Psoas muscle (tissue), 8 donors: ENCODE data around the gene MFNG. TPM values are rescaled to one million over a fixed set of nuclear protein-coding genes. Genes with fewer than 3 reads are reported as not detected.

ENCODE experiments used
- ATAC-seq, 4 donors: fragments of 200-7000 bp; cut with Tn5 transposase; one replicate each; pipeline ENCODE4 v1.9.1; 2020; ENCODE audit warnings: moderate library complexity in 3 of 4, mild to moderate bottlenecking in 2 of 4
- DNase-seq, 2 donors: peaks; one replicate each; pipeline ENCODE4 v3.0.0-alpha.2; 2020
- H3K27ac ChIP-seq: fragments of 200-600 bp; one replicate; pipeline ENCODE4 v1.8.0; 2022
- H3K27me3 ChIP-seq, 3 donors: fragments of 200-600 bp in 1 of 3; one replicate each; pipeline versions ENCODE4 v1.6.1 to v1.8.0; 2013 to 2022; ENCODE audit warnings: low read length in 2 of 3, mild to moderate bottlenecking in 2 of 3, moderate library complexity in 1 of 3; ENCODE audit not compliant: insufficient read depth in 3 of 3
- H3K36me3 ChIP-seq, 2 donors: fragments of 200-600 bp in 1 of 2; one replicate each; pipeline versions ENCODE4 v1.6.1 to v1.8.0; 2013 to 2022; ENCODE audit warnings: low read depth in 1 of 2, mild to moderate bottlenecking in 1 of 2, moderate library complexity in 1 of 2; ENCODE audit not compliant: insufficient read depth in 1 of 2
- H3K4me1 ChIP-seq: fragments of 200-600 bp; one replicate; pipeline ENCODE4 v1.8.0; 2022
- H3K4me3 ChIP-seq: fragments of 200-600 bp; one replicate; pipeline ENCODE4 v1.8.0; 2022; ENCODE audit warnings: mild to moderate bottlenecking
- H3K9me3 ChIP-seq: fragments of 200-600 bp; one replicate; pipeline ENCODE4 v1.8.0; 2022
- WGBS, 3 donors: extraction: QIAGEN DNeasy Blood & Tissue Kit; methylation state at CpG; one replicate each; pipeline versions ENCODE4 v1.1.6 to v1.1.7; 2013; 5-methylcytosine and 5-hydroxymethylcytosine counted together
- intact Hi-C, 2 donors: fragments of 100-400 bp; cut with DNase I; formaldehyde crosslinking; loops; one replicate each; pipeline versions ENCODE4 v1.11.0 to v1.14.2; 2022
- polyA plus RNA-seq, 3 donors: library from polyadenylated mRNA; stranded (reverse); fragments of 200-250 nt; gene quantifications; one replicate each; pipeline ENCODE4 v1.2.3, GENCODE V29; 2013
- total RNA-seq, 4 donors: library from RNA; stranded (reverse); fragmentation: NEBNext Ultra II Directional in 2 of 4; extraction: Animal tissue kit (Norgen Biotek cat#: 25700) in 2 of 4; gene quantifications; one replicate each; pipeline versions ENCODE4 v1.2.1 to v1.2.4, GENCODE V29; 2021 to 2023
- TF ChIP-seq, protein P1 (sequence below): fragments of 200-600 bp; IDR thresholded peaks from one replicate; pipeline ENCODE4 v1.8.0; 2022; ENCODE audit warnings: antibody characterized with exemption
- donor health status: healthy with polysubstance abuse.
- donor health status: DM: no; HTN: no; CAD: no; lungs with moderate emphysema.
- donor health status: Bipolar disorder and iron deficiency.
- donor health status: healthy.
- donor health status: DM: yes; HTN: yes; CAD: no.
- donor health status: DM: no; HTN: no; CAD: no.
- donor health status: DM: no; HTN: no; CAD: no.
- donor health status: DM: yes; HTN: yes; CAD: no.

The MFNG gene
- total and polyA plus RNA-seq, 7 donors = 4.3 to 9.6 (median 8.0) TPM

DNA sequence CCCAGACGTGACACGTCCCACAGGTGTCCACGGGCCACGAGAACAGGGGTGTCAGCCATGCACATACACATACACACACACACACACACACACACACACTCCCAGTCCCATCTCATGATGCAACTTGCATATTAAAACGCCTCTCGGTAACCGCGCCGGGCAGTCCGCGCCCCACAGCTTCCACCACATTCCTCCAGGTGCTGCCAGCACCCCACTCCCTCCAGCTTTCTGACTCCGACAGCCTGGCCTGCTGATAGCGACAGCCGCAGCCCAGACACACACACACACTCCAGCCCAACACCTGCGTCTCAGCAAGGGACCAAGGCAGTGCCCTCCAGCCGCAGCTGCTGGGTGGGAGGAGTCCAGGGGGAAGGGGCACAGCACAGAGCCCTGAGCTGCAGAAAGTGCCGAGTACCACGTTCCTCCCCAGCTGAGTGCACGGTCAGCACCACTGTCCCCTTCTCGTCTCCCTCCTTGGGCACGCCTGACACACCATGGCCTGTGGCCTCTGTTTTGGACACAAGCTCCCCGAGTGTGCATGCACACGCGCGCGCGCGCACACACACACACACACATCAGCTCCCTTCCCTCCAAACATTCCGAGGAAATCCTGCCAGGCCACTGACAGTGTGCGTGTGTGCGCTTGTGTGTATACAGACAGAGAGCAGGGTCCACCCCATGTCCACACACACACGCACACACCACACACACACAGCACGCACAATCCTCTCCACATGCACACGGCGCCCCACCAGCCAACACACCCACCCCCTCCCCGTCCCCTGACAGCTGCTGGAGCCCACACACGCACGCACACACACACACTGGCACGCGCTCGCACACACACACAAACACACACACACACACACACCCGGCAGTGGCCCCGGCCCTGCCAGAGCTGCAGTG, 60.1 kb downstream of the MFNG start:
- H3K9me3 ChIP-seq = no peaks in the 10 kb centered on the region
- intact Hi-C loops = loop anchor here in 1 of 2 donors (10.0 kb wide), 1 partner anchor 111 kb away; no protein-coding TSS in a partner anchor
- no peak overlapping the region for H3K27ac ChIP-seq
- DNase-seq (no peak), ATAC-seq (no peak)
- no peaks in the 10 kb centered on the region for H3K4me1 ChIP-seq
- no peak overlapping the region for H3K4me3 ChIP-seq
- WGBS, 3 donors = 8 to 12% (median 10%) methylated on average over 40 to 43 of the region's 43 CpGs
- TF ChIP-seq, protein P1, sequence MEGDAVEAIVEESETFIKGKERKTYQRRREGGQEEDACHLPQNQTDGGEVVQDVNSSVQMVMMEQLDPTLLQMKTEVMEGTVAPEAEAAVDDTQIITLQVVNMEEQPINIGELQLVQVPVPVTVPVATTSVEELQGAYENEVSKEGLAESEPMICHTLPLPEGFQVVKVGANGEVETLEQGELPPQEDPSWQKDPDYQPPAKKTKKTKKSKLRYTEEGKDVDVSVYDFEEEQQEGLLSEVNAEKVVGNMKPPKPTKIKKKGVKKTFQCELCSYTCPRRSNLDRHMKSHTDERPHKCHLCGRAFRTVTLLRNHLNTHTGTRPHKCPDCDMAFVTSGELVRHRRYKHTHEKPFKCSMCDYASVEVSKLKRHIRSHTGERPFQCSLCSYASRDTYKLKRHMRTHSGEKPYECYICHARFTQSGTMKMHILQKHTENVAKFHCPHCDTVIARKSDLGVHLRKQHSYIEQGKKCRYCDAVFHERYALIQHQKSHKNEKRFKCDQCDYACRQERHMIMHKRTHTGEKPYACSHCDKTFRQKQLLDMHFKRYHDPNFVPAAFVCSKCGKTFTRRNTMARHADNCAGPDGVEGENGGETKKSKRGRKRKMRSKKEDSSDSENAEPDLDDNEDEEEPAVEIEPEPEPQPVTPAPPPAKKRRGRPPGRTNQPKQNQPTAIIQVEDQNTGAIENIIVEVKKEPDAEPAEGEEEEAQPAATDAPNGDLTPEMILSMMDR = no peak
- no peaks in the 10 kb centered on the region for H3K36me3 ChIP-seq
- H3K27me3 ChIP-seq = peaks cover 0 to 96% (median 32%) of the 10 kb centered on the region in 3 donors

DNA sequence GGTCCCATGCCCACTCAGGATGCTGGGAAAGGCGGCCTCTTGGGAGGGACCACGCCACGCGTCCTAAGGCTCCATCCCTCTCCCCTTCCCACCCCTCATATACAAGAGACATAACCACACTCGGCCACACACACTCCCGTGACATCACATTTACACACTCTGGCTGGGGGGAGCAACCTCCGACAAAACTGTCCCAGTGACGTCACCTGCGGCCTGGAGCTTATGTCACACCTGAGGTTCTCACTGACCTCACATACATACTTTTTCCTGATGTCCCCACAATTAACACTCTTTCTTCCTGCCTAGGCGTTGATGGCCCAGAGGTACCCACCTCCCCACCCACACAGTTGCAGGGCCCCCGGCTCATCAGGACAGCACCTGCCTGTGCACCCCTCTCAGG, 60.8 kb downstream of the MFNG start:
- no peaks in the 10 kb centered on the region for H3K36me3 ChIP-seq
- H3K27ac ChIP-seq = no peak overlapping the region
- DNase-seq (no peak), ATAC-seq (no peak)
- TF ChIP-seq, protein P1 = no peak
- peaks cover 0 to 96% (median 32%) of the 10 kb centered on the region in 3 donors for H3K27me3 ChIP-seq
- H3K4me1 ChIP-seq = no peaks in the 10 kb centered on the region
- H3K9me3 ChIP-seq = no peaks in the 10 kb centered on the region
- intact Hi-C loops = loop anchor here in 1 of 2 donors (10.0 kb wide), 1 partner anchor 111 kb away; no protein-coding TSS in a partner anchor
- 71 to 79% (median 77%) methylated on average over 10 to 11 of the region's 11 CpGs for WGBS, 3 donors
- H3K4me3 ChIP-seq = no peak overlapping the region

DNA sequence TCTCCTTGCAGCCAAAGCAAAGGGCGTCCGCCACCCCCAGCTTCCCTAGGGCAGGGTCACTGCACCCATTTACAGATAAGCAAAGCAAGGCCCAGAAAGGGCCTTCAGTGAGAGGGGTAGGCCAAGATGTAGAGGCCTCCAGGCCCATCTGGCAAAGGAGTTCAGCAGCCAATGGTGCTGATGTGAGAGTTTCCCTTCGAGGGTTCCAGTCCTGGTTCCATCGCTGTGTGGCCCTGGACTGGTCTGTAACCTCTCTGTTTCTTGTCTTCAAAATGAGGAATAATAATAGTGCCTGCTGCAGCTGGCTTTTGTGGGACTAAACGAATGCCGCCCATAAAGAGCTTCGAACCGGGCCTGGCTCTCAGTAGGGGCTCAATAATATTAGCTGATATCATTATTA, 62.9 kb downstream of the MFNG start:
- ATAC-seq = no peak
- no peak for DNase-seq
- peaks cover 0 to 96% (median 27%) of the 10 kb centered on the region in 3 donors for H3K27me3 ChIP-seq
- H3K36me3 ChIP-seq = no peaks in the 10 kb centered on the region
- H3K4me3 ChIP-seq = no peak overlapping the region
- H3K4me1 ChIP-seq = no peaks in the 10 kb centered on the region
- no peaks in the 10 kb centered on the region for H3K9me3 ChIP-seq
- intact Hi-C loops = loop anchor here in 1 of 2 donors (10.0 kb wide), 1 partner anchor 108 kb away; no protein-coding TSS in a partner anchor
- 87 to 94% (median 93%) methylated on average over 8 of the region's 8 CpGs for WGBS, 3 donors
- TF ChIP-seq, protein P1 = no peak
- no peak overlapping the region for H3K27ac ChIP-seq

DNA sequence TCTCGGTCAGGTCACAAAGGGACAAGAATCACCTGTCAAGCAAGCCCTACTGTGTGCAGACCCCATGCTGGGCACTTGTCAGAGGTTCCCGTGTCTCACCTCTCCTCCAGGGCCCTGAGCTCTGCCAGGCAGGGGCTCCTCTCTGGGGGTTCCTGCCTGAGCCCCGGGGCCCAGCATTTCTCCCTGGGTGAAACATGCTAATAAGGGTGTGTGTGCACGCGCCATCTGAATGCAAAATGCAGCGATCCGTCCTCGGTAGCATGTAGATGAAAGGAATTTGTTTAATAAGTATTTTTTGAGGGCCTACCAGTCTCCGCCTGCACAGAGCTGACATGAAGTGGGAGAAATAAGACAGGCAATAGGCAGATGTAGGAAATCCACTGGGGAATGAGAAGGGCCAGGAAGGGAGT, 64.7 kb downstream of the MFNG start:
- H3K4me1 ChIP-seq = no peaks in the 10 kb centered on the region
- no peaks in the 10 kb centered on the region for H3K9me3 ChIP-seq
- WGBS, 3 donors = 63 to 73% (median 71%) methylated on average over 9 of the region's 9 CpGs
- no peak overlapping the region for H3K4me3 ChIP-seq
- ATAC-seq (no peak), DNase-seq (no peak)
- H3K36me3 ChIP-seq = no peaks in the 10 kb centered on the region
- no peak overlapping the region for H3K27ac ChIP-seq
- TF ChIP-seq, protein P1 = no peak
- H3K27me3 ChIP-seq = peaks cover 0 to 89% (median 23%) of the 10 kb centered on the region in 3 donors
- intact Hi-C loops = loop anchor here in 1 of 2 donors (10.0 kb wide), 1 partner anchor 107 kb away; no protein-coding TSS in a partner anchor
